Measurements from ENCODE around the gene RSRC1. TPM values are rescaled to one million over a fixed set of nuclear protein-coding genes. Genes with fewer than 3 reads are reported as not detected.
"Not testable (repeated sequence)": the region's sequence is repeated elsewhere in the genome, so short reads cannot be mapped to it uniquely, and the experiment has no call there.

The RSRC1 gene
- total RNA-seq, 1 experiment from 2014 or later, result 35.8 TPM

- H3K36me3 Mint-ChIP-seq (ENCODE audit: insufficient read depth, unreplicated experiment), result no peaks in the 10 kb centered on the region
- H3K4me3 Mint-ChIP-seq (ENCODE audit: unreplicated experiment), result no peak overlapping the region
- no peaks in the 10 kb centered on the region for H3K9me3 Mint-ChIP-seq (ENCODE audit: unreplicated experiment)
- DNase-seq (ENCODE audit: unreplicated experiment), result no peak
- TF ChIP-seq CTCF (IDR thresholded peaks at IDR 0.05; ENCODE audit: unreplicated experiment), result no peak
- H3K27me3 Mint-ChIP-seq (ENCODE audit: insufficient read depth, unreplicated experiment), result no peaks in the 10 kb centered on the region
- H3K4me1 Mint-ChIP-seq (ENCODE audit: insufficient read depth, unreplicated experiment), result no peaks in the 10 kb centered on the region
- ChIA-PET CTCF (interaction anchor here (0.7 kb wide), 1 partner anchor 599 kb away, joined by 3 read pairs; no protein-coding TSS in a partner anchor), POLR2A (no interaction called here)
- no peak overlapping the region for H3K27ac Mint-ChIP-seq (ENCODE audit: low read depth, unreplicated experiment)
- intact Hi-C loops (cut with micrococcal nuclease), result no loop called here
- BruUV-seq (replicated peaks), result no TSS peak
Measured at GRCh38 chr3:158217992-158218391, 108.1 kb downstream of the RSRC1 start.

DNA sequence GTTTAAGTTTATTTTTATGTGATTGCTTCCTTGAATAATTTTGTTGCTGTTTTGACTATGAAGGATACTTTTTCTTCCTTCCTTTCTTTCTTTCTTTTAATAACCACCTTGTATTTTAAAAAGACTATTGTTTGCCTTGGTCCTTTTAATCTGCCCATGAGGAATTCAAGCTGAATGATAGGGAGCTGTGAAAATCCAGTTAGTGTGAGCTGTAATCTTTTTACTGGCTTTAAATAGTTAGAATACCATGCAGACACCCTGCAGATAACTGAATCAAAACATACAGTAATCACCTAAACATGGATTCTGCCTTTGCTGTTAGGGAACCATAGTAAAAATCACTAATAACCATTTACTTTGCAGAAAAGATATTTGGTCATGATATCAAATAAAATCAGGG, 110.7 kb downstream of the RSRC1 start:
- H3K36me3 Mint-ChIP-seq (ENCODE audit: insufficient read depth, unreplicated experiment), result no peaks in the 10 kb centered on the region
- no peaks in the 10 kb centered on the region for H3K9me3 Mint-ChIP-seq (ENCODE audit: unreplicated experiment)
- no peaks in the 10 kb centered on the region for H3K4me1 Mint-ChIP-seq (ENCODE audit: insufficient read depth, unreplicated experiment)
- H3K27me3 Mint-ChIP-seq (ENCODE audit: insufficient read depth, unreplicated experiment), result no peaks in the 10 kb centered on the region
- no peak overlapping the region for H3K27ac Mint-ChIP-seq (ENCODE audit: low read depth, unreplicated experiment)
- ChIA-PET POLR2A (no interaction called here), CTCF (interaction anchor here (0.6 kb wide), 1 partner anchor 119 kb away, joined by 3 read pairs; no protein-coding TSS in a partner anchor)
- no peak overlapping the region for H3K4me3 Mint-ChIP-seq (ENCODE audit: unreplicated experiment)
- intact Hi-C loops (cut with micrococcal nuclease), result no loop called here
- DNase-seq (ENCODE audit: unreplicated experiment), result no peak
- TF ChIP-seq CTCF (IDR thresholded peaks at IDR 0.05; ENCODE audit: unreplicated experiment), result no peak
- no TSS peak for BruUV-seq (replicated peaks)

DNA sequence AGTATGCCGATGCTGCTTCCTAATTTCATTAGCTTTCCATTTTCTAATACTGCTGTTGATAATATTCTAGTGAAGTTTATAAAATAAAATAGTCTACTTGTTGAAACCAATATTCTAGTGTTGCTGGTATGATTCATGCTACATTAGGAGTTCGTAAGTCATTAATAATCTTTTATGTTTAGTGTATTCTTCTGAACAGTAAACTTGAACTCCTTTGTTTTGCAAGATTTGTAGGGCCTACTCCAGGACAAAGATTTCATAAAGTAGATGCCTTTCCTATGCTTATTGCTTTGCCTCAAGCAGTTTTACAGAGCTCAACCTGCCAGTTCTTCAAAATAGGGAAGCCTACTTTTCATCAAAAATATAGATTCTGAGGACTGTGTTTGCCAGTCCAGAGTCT, 111.5 kb downstream of the RSRC1 start:
- Mint-ChIP-seq H3K9me3 (ENCODE audit: unreplicated experiment) (no peaks in the 10 kb centered on the region), H3K4me1 (ENCODE audit: insufficient read depth, unreplicated experiment) (no peaks in the 10 kb centered on the region), H3K36me3 (ENCODE audit: insufficient read depth, unreplicated experiment) (no peaks in the 10 kb centered on the region), H3K27ac (ENCODE audit: low read depth, unreplicated experiment) (no peak overlapping the region), H3K4me3 (ENCODE audit: unreplicated experiment) (no peak overlapping the region), H3K27me3 (ENCODE audit: insufficient read depth, unreplicated experiment) (no peaks in the 10 kb centered on the region)
- ChIA-PET CTCF (interaction anchor here (0.5 kb wide), 1 partner anchor 51 kb away, joined by 3 read pairs; no protein-coding TSS in a partner anchor), POLR2A (interaction anchor here (0.7 kb wide), 1 partner anchor 91 kb away, joined by 3 read pairs; no protein-coding TSS in a partner anchor)
- DNase-seq (ENCODE audit: unreplicated experiment), result no peak
- BruUV-seq (replicated peaks), result no TSS peak
- intact Hi-C loops (cut with micrococcal nuclease), result no loop called here
- TF ChIP-seq CTCF (IDR thresholded peaks at IDR 0.05; ENCODE audit: unreplicated experiment), result no peak

DNA sequence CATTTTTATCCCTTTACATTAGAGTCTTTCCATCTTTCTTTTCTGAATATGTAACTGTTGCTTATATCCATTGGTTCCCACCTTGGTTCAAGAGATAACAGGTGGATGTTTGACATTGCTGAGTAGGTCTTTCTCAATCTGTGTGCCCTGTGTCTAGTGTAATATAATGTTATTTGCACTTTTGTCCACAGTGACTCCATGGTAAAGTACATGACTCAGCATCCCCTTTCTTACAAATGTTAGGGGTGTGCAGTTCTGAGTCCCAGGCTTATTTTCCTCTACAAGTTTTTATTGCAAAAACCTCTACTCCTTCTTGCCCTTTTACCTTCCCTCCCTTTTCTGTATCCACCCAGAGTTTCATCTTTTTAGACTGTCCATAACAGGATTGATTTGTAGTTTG, 116.5 kb downstream of the RSRC1 start:
- DNase-seq (ENCODE audit: unreplicated experiment), result no peak
- no peaks in the 10 kb centered on the region for H3K9me3 Mint-ChIP-seq (ENCODE audit: unreplicated experiment)
- H3K4me1 Mint-ChIP-seq (ENCODE audit: insufficient read depth, unreplicated experiment), result no peaks in the 10 kb centered on the region
- no peaks in the 10 kb centered on the region for H3K27me3 Mint-ChIP-seq (ENCODE audit: insufficient read depth, unreplicated experiment)
- ChIA-PET CTCF (no interaction called here), POLR2A (no interaction called here)
- H3K36me3 Mint-ChIP-seq (ENCODE audit: insufficient read depth, unreplicated experiment), result no peaks in the 10 kb centered on the region
- intact Hi-C loops (cut with micrococcal nuclease), result no loop called here
- BruUV-seq (replicated peaks), result no TSS peak
- no peak overlapping the region for H3K4me3 Mint-ChIP-seq (ENCODE audit: unreplicated experiment)
- H3K27ac Mint-ChIP-seq (ENCODE audit: low read depth, unreplicated experiment), result no peak overlapping the region
- TF ChIP-seq CTCF (IDR thresholded peaks at IDR 0.05; ENCODE audit: unreplicated experiment), result no peak

GRCh38 chr3:158228942-158229341, 119.1 kb downstream of the RSRC1 start:
- H3K27ac Mint-ChIP-seq (ENCODE audit: low read depth, unreplicated experiment); BruUV-seq (replicated peaks); CTCF ChIA-PET; DNase-seq (ENCODE audit: unreplicated experiment); POLR2A ChIA-PET; H3K9me3 Mint-ChIP-seq (ENCODE audit: unreplicated experiment); H3K36me3 Mint-ChIP-seq (ENCODE audit: insufficient read depth, unreplicated experiment); H3K27me3 Mint-ChIP-seq (ENCODE audit: insufficient read depth, unreplicated experiment); intact Hi-C loops (cut with micrococcal nuclease); H3K4me3 Mint-ChIP-seq (ENCODE audit: unreplicated experiment); H3K4me1 Mint-ChIP-seq (ENCODE audit: insufficient read depth, unreplicated experiment): not testable (repeated sequence)
